OCI-LY7 (cell line): ENCODE measurements around the gene HEPHL1. TPM values are rescaled to one million over a fixed set of nuclear protein-coding genes. Genes with fewer than 3 reads are reported as not detected.

ENCODE experiments used
- BruUV-seq: library from RNA; stranded (reverse); fragments of 400-500 nt; replicated peaks from 2 replicates; lab custom pipeline; 2021; lab: Mats Ljungman, UMichigan
- CTCF ChIA-PET: fragments of 300-600 bp; sonication (Branson Sonifier 250); formaldehyde crosslinking; loops from one replicate; lab custom pipeline; 2022; ENCODE audit warnings: antibody characterized with exemption; ENCODE audit not compliant: unreplicated experiment; lab: Charles Lee
- POLR2A ChIA-PET: fragments of 300-600 bp; sonication (Branson Sonifier 250); formaldehyde crosslinking; loops from one replicate; lab custom pipeline; 2022; ENCODE audit warnings: antibody characterized with exemption; lab: Charles Lee
- DNase-seq: peaks from one replicate; pipeline ENCODE4 v3.0.0-alpha.2; 2015; ENCODE audit warnings: low spot score
- H2AFZ ChIP-seq: fragments of 200-600 bp; sonication (generic), shearing (Covaris generic); 2 replicates; pipeline ENCODE4 v1.6.1; 2014; ENCODE audit warnings: mild to moderate bottlenecking, antibody characterized with exemption, low read length, moderate library complexity
- H3K27ac ChIP-seq: fragments of 200-600 bp; sonication (generic); 2 replicates; pipeline ENCODE4 v1.5.1; 2014; ENCODE audit warnings: mixed run types, low read depth, mild to moderate bottlenecking, moderate library complexity, low read length, inconsistent platforms; ENCODE audit not compliant: poor library complexity, severe bottlenecking
- H3K36me3 ChIP-seq: fragments of 200-600 bp; sonication (generic); 2 replicates; pipeline ENCODE4 v1.6.1; 2014; ENCODE audit warnings: mild to moderate bottlenecking, antibody characterized with exemption, low read length, moderate library complexity, mixed read lengths; ENCODE audit not compliant: insufficient read depth
- H3K4me1 ChIP-seq: fragments of 200-600 bp; sonication (generic); 2 replicates; pipeline ENCODE4 v1.5.1; 2014; ENCODE audit warnings: mild to moderate bottlenecking, low read length; ENCODE audit not compliant: insufficient read depth, poor library complexity, severe bottlenecking
- H3K4me2 ChIP-seq: fragments of 200-600 bp; sonication (generic); 2 replicates; pipeline ENCODE4 v1.6.1; 2014; ENCODE audit warnings: mild to moderate bottlenecking, low read length
- H3K4me3 ChIP-seq: fragments of 200-600 bp; sonication (generic); 2 replicates; pipeline ENCODE4 v1.5.1; 2014; ENCODE audit warnings: mild to moderate bottlenecking, low read depth, low read length; ENCODE audit not compliant: poor library complexity, severe bottlenecking
- H3K79me2 ChIP-seq: fragments of 200-600 bp; sonication (generic); 2 replicates; pipeline ENCODE4 v1.6.1; 2016; ENCODE audit warnings: low read depth, mild to moderate bottlenecking, low read length, moderate library complexity, mixed read lengths; ENCODE audit not compliant: insufficient read depth
- H3K9me2 ChIP-seq: fragments of 200-600 bp; sonication (generic); 2 replicates; pipeline ENCODE4 v1.6.1; 2016; ENCODE audit warnings: mild to moderate bottlenecking, low read length, mixed read lengths; ENCODE audit not compliant: insufficient read depth
- H3K9me3 ChIP-seq: fragments of 200-600 bp; sonication (generic); 2 replicates; pipeline ENCODE4 v1.6.1; 2014; ENCODE audit warnings: mild to moderate bottlenecking, mixed run types, low read length, mixed read lengths
- H4K20me1 ChIP-seq: fragments of 200-600 bp; sonication (generic); 2 replicates; pipeline ENCODE4 v1.6.1; 2014; ENCODE audit warnings: mild to moderate bottlenecking, antibody characterized with exemption, low read length, moderate library complexity, mixed read lengths; ENCODE audit not compliant: insufficient read depth
- EZH2phosphoT487 ChIP-seq: fragments of 200-600 bp; sonication (generic); IDR thresholded peaks from 2 replicates; pipeline ENCODE4 v1.6.1; 2018; ENCODE audit warnings: low read depth, borderline replicate concordance, mild to moderate bottlenecking, mixed run types, antibody characterized with exemption, low read length, moderate library complexity, mixed read lengths
- intact Hi-C: fragments of 100-400 bp; cut with micrococcal nuclease; formaldehyde crosslinking; loops from one replicate; pipeline ENCODE4 v1.10.0; 2022; ENCODE audit not compliant: unreplicated experiment
- total RNA-seq, 2 experiments: library from RNA; depleted of rRNA in 1 of 2; stranded (reverse); fragments of >200 nt in 1 of 2; shearing (Covaris generic) in 1 of 2; gene quantifications; 2 replicates each; pipeline ENCODE4 v1.2.3, GENCODE V29; 2014 to 2022
- TF ChIP-seq, protein P1 (sequence below): fragments of 200-600 bp; sonication (generic); conservative IDR thresholded peaks from 2 replicates; pipeline ENCODE4 v1.5.1; 2014; ENCODE audit warnings: mild to moderate bottlenecking, antibody characterized with exemption, low read length, moderate library complexity, mixed read lengths

HEPHL1 gene
- total RNA-seq, 2 experiments from 2014 or later, result not detected

GRCh38 chr11:94027210-94027609 is 6.1 kb downstream of the HEPHL1 start:
- Histone ChIP-seq H3K79me2 (no peaks in the 10 kb centered on the region), H3K9me2 (no peaks in the 10 kb centered on the region), H2AFZ (no peak overlapping the region), H3K4me2 (no peak overlapping the region), H3K36me3 (no peaks in the 10 kb centered on the region), H3K4me3 (no peak overlapping the region), H3K4me1 (no peaks in the 10 kb centered on the region), H3K9me3 (no peaks in the 10 kb centered on the region), H4K20me1 (no peaks in the 10 kb centered on the region), H3K27ac (no peak overlapping the region)
- no TSS peak for BruUV-seq
- POLR2A ChIA-PET, result no interaction called here
- DNase-seq, result no peak
- CTCF ChIA-PET, result interaction anchor here (0.6 kb wide), 1 partner anchor 24 kb away, joined by 3 read pairs; no protein-coding TSS in a partner anchor
- no peak for TF ChIP-seq EZH2phosphoT487
- TF ChIP-seq, protein P1, sequence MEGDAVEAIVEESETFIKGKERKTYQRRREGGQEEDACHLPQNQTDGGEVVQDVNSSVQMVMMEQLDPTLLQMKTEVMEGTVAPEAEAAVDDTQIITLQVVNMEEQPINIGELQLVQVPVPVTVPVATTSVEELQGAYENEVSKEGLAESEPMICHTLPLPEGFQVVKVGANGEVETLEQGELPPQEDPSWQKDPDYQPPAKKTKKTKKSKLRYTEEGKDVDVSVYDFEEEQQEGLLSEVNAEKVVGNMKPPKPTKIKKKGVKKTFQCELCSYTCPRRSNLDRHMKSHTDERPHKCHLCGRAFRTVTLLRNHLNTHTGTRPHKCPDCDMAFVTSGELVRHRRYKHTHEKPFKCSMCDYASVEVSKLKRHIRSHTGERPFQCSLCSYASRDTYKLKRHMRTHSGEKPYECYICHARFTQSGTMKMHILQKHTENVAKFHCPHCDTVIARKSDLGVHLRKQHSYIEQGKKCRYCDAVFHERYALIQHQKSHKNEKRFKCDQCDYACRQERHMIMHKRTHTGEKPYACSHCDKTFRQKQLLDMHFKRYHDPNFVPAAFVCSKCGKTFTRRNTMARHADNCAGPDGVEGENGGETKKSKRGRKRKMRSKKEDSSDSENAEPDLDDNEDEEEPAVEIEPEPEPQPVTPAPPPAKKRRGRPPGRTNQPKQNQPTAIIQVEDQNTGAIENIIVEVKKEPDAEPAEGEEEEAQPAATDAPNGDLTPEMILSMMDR, result no peak
- intact Hi-C loops, result no loop called here

GRCh38 chr11:94028436-94028835 is 7.3 kb downstream of the HEPHL1 start:
- intact Hi-C loops, result no loop called here
- Histone ChIP-seq H4K20me1 (no peaks in the 10 kb centered on the region), H3K4me3 (no peak overlapping the region), H3K79me2 (no peaks in the 10 kb centered on the region), H3K4me1 (no peaks in the 10 kb centered on the region), H3K27ac (no peak overlapping the region), H3K9me2 (no peaks in the 10 kb centered on the region), H3K9me3 (no peaks in the 10 kb centered on the region), H3K4me2 (no peak overlapping the region), H2AFZ (no peak overlapping the region), H3K36me3 (no peaks in the 10 kb centered on the region)
- TF ChIP-seq, protein P1, result no peak
- no peak for TF ChIP-seq EZH2phosphoT487
- POLR2A ChIA-PET, result interaction anchor here (0.7 kb wide), 1 partner anchor 679 kb away, joined by 3 read pairs; no protein-coding TSS in a partner anchor
- CTCF ChIA-PET, result no interaction called here
- DNase-seq, result no peak
- BruUV-seq, result no TSS peak

DNA sequence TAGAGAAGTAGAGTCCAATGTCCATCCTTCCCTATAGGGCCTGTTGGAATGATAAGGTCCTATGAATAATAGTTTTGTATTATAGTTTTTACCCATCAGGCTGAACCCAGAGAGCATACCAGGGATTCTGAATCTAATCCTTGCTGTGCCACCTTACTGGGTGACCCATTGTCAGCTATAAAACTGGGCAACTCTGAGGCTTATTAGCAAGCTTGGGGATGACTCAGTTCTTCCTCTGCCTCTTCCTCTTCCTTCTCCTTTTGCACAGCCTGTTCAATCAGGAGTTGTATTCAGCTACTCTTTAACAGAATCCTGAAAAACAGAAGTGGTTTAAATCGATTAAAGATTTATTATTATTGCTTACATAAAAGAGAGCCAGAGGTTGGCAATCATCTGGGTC is 8.9 kb downstream of the HEPHL1 start:
- Histone ChIP-seq H3K36me3 (no peaks in the 10 kb centered on the region), H3K9me3 (no peaks in the 10 kb centered on the region), H3K79me2 (no peaks in the 10 kb centered on the region), H3K27ac (no peak overlapping the region), H2AFZ (no peak overlapping the region), H3K4me1 (no peaks in the 10 kb centered on the region), H3K9me2 (no peaks in the 10 kb centered on the region), H3K4me2 (no peak overlapping the region), H4K20me1 (no peaks in the 10 kb centered on the region), H3K4me3 (no peak overlapping the region)
- ChIA-PET CTCF (no interaction called here), POLR2A (no interaction called here)
- no peak for DNase-seq
- TF ChIP-seq, protein P1, result no peak
- no peak for TF ChIP-seq EZH2phosphoT487
- intact Hi-C loops, result no loop called here
- no TSS peak for BruUV-seq
